HG03175 (cell line): ENCODE results near the gene LPAR5.
A peak's percentile ranks its signal among the peaks of the same experiment; 100 is the strongest.

Experiments
- ATAC-seq: cut with Tn5 transposase; IDR thresholded peaks from one replicate; pipeline ENCODE4 v1.9.1; 2021; ENCODE audit warnings: mild to moderate bottlenecking, moderate library complexity; ENCODE audit not compliant: unreplicated experiment

The LPAR5 gene

GRCh38 chr12:6635856-6636531, at the start of gene LPAR5:
LPAR5 (minus strand) TSS chr12:6635959; CDS start chr12:6621248, 14,711 bp downstream.
- ATAC-seq = peak; percentile 43

GRCh38 chr12:6684609-6685008, 48.9 kb upstream of the LPAR5 start:
- ATAC-seq = no peak

GRCh38 chr12:6676962-6677361, 41.2 kb upstream of the LPAR5 start:
- no peak for ATAC-seq

GRCh38 chr12:6672143-6672542, 36.4 kb upstream of the LPAR5 start:
- ATAC-seq = no peak

GRCh38 chr12:6667559-6668210, 31.9 kb upstream of the LPAR5 start:
- ATAC-seq = no peak

- ATAC-seq = no peak
These were observed 30.5 kb upstream of the LPAR5 start for GRCh38 chr12:6666211-6666610.

- ATAC-seq = no peak
These were observed 29.1 kb upstream of the LPAR5 start for GRCh38 chr12:6664902-6665301.

- peak; percentile 98 for ATAC-seq
These were observed 27.4 kb upstream of the LPAR5 start, which contains the start of gene ING4 for GRCh38 chr12:6662906-6663742. ING4 (minus strand) TSS chr12:6663119; CDS start chr12:6663101, 18 bp downstream.

- peak; percentile 22 for ATAC-seq
These were observed 26.8 kb upstream of the LPAR5 start for GRCh38 chr12:6662602-6662905.

- no peak for ATAC-seq
These were observed 18.2 kb upstream of the LPAR5 start for GRCh38 chr12:6653987-6654386.

GRCh38 chr12:6653342-6653741, 17.6 kb upstream of the LPAR5 start:
- ATAC-seq = no peak

- no peak for ATAC-seq
These were observed 16.6 kb upstream of the LPAR5 start for GRCh38 chr12:6652391-6652790.

GRCh38 chr12:6650832-6651231, 15.1 kb upstream of the LPAR5 start:
- no peak for ATAC-seq

GRCh38 chr12:6647083-6647604, 11.4 kb upstream of the LPAR5 start, which contains the start of gene ACRBP:
ACRBP (minus strand) TSS chr12:6647432; CDS start chr12:6647366, 66 bp downstream.
- no peak for ATAC-seq

- ATAC-seq = no peak
These were observed 10.7 kb upstream of the LPAR5 start for GRCh38 chr12:6646276-6647082.

GRCh38 chr12:6644903-6645302, 9.1 kb upstream of the LPAR5 start:
- no peak for ATAC-seq

- ATAC-seq = no peak
These were observed 8.5 kb upstream of the LPAR5 start for GRCh38 chr12:6644257-6644596.

GRCh38 chr12:6643569-6644256, 8.0 kb upstream of the LPAR5 start:
- no peak for ATAC-seq

GRCh38 chr12:6641131-6641530, 5.4 kb upstream of the LPAR5 start:
- ATAC-seq = no peak

GRCh38 chr12:6640497-6640896, 4.7 kb upstream of the LPAR5 start:
- ATAC-seq = no peak
